ENCODE data around the gene LCN12.

The LCN12 gene

GRCh38 chr9:136974817-136975535, 22.9 kb downstream of the LCN12 start:
- no peak for DNase-seq (ENCODE audit: low read depth)

DNA sequence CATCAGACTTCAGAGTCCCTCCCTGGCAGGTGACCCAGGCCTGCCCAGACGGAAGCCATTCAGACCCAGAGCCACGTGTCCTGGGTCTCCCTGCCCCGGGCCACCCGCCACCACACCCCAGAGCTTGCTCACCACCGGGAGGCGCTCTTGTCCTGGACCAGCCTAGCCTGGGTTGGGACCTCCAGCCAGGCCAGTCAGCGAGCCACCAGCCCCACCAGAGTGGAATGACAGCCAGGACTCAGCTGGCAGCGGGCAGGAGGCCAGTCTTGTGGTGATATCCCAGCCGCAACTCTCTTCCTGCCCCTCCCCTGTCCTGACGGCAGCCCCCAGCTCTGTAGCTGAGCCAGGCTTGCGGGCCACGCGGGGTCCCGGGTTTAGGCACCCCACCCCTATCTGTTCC, 23.6 kb downstream of the LCN12 start:
- no peak for DNase-seq (ENCODE audit: low read depth)

DNA sequence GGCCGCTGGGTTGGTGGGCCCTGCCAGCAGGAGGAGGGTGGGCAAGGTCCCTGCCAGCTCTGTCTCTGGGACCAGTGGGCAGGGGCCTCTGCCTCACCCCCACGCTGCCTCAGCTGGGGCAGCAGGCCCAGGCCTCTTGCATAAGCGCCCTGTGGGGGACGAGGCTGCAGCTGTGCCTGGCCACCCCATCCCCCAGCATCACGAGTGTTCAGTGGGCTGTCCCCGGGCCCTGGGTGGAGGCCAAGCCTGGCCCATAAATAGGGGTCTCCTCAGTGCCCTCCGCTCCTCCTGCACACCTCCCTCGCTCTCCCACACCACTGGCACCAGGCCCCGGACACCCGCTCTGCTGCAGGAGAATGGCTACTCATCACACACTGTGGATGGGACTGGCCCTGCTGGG, 25.1 kb downstream of the LCN12 start, which contains the start of gene PTGDS:
PTGDS (plus strand) TSS at position 282 of the 400 bp plus-strand sequence; CDS start at position 357, 75 bp downstream.
- DNase-seq (ENCODE audit: low read depth): peak; percentile 32

DNA sequence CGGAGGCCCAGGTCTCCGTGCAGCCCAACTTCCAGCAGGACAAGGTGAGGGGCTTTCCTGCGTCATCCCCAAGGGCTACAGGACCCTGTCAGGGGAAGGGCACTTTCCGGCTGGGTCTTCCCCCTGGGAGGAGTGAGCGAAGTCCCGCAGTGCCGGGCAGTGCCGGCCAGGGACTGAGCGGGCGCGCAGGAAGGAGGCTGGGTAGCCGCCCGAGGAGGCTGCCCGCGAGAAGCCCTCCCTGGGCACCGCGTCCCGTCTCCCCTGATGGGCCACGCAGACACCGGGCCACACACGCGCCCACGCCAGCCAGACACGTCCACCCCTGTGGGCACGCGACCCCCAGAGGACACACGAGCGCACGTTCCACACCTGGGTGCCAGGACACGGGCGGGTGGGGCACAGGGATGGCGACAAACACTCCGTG, 25.6 kb downstream of the LCN12 start:
- DNase-seq (ENCODE audit: low read depth): no peak

- DNase-seq (ENCODE audit: low read depth): peak; percentile 61
Observed at GRCh38 chr9:136978073-136978864, 26.2 kb downstream of the LCN12 start.

DNA sequence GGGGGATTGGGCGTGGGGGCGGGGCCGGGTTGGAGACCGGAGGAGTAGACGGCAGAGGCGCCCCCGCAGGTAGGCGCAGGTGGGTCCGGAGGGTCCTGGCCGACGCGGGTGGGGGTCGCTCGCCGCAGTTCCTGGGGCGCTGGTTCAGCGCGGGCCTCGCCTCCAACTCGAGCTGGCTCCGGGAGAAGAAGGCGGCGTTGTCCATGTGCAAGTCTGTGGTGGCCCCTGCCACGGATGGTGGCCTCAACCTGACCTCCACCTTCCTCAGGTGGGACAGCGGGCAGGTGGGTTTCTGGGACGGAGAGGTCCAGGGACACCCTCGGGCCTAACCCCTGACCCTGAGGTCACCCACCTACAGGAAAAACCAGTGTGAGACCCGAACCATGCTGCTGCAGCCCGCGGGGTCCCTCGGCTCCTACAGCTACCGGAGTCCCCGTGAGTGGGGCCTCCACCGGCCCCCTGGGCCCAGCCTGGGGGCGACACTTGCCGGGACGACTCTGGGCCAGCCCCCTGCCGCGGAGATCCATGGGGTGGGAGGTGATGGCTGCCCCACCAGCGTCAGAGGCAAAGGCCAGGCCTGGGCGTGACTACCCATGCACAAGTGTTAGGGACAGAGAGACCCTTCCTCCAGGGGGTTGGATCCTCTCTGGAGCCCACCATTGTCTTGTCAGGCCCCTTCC, 26.9 kb downstream of the LCN12 start:
- DNase-seq (ENCODE audit: low read depth): no peak

- DNase-seq (ENCODE audit: low read depth): no peak
Observed at GRCh38 chr9:136979769-136980587, 27.9 kb downstream of the LCN12 start.

GRCh38 chr9:136980669-136981478, 28.8 kb downstream of the LCN12 start:
- DNase-seq (ENCODE audit: low read depth): no peak

DNA sequence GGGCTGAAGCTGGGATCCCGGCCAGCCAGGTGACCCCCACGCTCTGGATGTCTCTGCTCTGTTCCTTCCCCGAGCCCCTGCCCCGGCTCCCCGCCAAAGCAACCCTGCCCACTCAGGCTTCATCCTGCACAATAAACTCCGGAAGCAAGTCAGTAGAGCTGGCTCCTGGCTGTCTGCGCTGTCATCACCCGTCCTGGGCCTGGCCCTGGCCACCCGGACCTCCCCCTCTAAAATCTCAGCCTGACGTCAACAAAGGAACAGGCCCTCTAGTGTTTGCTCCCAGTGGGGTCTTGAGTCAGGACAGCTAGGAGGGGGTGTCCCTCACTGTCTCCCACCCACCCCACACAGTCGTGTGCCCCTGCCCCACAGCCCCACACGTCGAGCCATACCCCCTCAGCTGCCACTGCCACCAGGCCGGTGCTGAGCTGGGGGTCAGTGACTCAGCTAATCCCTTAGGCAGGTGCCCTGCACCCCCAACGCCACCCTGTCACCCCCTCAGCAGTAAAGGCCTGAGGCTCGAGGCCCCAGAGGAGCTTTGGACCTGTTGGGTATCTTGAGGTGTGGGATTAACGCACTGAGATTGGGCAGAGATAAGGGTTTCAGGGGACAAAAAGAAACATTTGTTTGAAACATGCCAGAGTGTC, 29.6 kb downstream of the LCN12 start:
- DNase-seq (ENCODE audit: low read depth): no peak

DNA sequence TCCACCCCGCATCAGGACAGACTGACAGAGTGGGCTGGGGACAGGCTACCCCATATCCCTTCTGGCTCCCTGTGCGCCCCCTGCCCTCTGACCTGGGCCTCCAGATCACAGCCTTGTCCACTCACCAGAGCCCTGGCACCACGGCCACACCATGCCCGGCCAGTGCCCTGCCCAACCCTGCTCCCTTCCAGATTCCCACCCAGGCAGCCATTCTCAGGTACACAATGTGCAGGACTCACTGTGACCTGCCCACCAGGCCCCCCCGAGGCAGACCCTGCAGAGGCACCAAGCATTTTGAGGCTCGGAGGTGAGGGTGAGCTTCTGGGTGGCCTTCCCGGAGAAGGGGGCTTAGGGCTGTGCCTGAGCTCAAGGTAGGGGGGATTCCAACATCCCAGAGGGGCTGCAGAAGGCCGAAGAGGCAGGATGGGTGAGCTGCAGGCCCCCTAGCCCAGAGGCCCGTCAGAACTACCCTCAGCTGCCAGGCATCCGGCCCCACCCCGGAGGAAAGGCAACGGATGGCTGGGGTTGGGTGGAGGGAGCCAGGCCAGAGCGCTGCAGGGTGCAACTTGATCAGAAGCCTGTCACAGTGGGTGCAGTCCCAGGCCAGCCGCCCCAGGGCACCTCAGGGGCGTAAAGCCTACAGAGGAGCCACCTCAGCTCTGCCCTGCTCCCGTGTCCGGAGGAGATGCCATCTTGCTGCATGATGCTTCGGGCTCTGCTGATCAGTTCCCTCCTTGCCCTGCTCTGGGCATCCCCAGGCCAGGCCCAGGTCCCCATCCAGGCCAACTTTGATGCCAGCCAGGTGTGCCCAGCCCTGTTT, 30.4 kb downstream of the LCN12 start, which contains the start of gene LCNL1:
LCNL1 (plus strand) TSS at position 762 of the 820 bp plus-strand sequence. CDS start 594 bp downstream, outside the sequence.
- DNase-seq (ENCODE audit: low read depth): no peak

GRCh38 chr9:136983167-136983566, 31.1 kb downstream of the LCN12 start:
- no peak for DNase-seq (ENCODE audit: low read depth)

DNA sequence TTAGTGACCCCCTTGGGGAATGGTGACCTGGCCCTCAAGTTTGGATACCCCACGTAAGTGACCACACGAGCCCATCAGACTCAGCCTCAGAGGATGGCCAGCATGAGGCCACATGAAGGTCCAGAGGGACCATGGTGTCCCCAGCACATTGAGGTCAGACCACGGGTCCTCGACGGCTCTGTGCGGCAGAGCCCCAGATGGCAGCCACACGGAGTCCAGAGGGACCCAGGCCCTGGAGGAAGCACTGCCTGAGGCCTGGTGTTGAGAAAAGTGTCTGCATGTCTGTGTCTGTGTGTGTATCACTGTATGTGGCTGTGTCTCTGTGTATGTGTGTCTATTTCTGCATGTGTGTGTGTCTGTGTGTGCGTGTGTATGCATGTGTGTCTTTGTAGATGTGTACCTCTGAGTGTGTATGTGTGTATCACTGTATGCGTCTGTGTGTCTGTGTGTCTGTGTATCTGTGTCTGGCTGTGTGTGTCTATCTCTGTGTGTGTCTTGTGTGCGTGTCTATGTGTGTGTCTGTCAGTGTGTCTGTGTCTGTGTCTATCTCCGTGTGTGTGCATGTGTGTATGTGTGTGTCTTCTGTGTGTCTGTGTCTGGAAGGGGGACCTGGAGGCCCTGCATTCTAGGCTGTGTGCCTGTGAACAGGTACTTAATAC, 31.7 kb downstream of the LCN12 start:
- no peak for DNase-seq (ENCODE audit: low read depth)

DNA sequence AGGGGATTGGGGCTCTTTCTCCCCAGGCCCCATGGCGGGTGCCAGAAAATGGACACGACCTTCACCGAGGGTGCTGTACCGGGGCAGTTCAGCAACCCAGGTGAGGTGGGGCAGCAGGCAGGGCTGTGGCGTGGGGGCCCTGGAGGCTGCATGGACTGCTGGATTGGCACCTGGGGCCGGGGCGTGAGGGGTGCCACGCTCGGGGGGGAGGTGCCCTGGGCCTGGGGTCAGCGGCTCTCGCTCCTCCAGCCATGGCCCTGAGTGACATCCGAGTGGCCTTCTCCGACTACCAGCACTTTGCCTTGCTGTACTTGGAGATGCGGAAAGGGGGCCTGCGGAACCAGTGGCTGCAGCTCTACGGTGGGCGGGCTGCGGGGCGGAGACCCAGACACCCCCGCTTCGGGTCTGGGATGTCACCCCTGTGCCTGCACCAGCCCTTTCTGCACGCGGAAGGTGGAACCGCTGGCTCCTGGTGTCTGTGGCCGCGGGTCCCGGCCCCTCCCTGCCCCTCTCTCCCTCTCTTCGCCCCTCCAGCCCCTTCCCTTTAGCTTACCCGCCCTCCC, 32.5 kb downstream of the LCN12 start:
- DNase-seq (ENCODE audit: low read depth): no peak

DNA sequence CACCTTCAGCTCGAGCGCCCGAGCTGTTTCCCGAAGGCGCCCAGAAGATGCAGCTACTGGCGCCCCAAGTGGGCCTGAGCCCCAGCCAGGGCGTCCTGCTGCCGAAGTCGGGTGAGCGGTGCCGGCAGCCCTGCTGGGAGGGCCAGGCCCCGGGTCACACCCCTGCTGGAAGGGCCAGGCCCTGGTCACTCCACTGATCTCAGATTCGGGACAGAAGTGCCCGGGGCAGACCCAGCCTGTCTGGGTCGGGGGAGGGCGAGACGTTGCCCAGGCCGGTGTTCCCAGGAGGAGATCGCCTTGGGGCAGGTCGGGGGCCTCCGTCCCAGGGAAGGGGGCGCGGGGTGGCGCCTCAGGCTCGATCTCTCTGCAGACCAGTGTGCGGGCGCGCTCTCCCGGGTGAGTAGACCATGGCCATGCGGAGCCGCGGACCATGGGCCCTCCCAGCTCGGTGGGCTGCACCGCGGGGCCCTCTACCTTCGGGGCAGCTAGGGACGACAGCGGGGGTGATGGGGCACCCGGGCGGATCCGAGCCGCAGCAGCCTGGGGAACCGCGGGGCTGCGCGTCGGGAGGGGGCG, 33.0 kb downstream of the LCN12 start:
- no peak for DNase-seq (ENCODE audit: low read depth)

- no peak for DNase-seq (ENCODE audit: low read depth)
Observed at GRCh38 chr9:136985853-136986252, 33.8 kb downstream of the LCN12 start.

DNA sequence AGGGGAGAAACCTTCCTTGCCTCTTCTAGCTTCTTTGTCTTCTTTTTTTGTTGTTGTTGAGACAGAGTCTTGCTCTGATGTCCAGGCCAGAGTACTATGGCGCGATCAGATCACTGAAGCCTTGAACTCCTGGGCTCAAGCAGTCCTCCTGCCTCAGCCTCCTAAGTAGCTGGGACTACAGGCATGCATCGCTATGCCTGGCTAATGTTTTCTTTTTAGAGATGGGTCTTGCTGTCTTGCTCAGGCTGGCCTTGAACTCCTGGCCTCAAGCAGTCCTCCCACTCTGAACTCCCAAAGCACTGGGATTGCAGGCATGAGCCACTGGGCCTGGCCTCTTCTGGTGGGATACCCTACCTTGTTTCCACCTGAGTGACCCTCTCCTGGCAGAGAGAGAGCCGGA, 36.8 kb downstream of the LCN12 start:
- DNase-seq (ENCODE audit: low read depth): no peak

- DNase-seq (ENCODE audit: low read depth): no peak
Observed at GRCh38 chr9:136990242-136990911, 38.3 kb downstream of the LCN12 start.
